Stomach (tissue), 4 donors: ENCODE results near the gene CCDC158.

Experiments
- CTCF ChIP-seq, 7 experiments: fragments of 450-650 bp in 4 of 7; fragments of 200-600 bp in 3 of 7; sonication (generic) in 3 of 7; IDR thresholded peaks; one replicate each; pipeline ENCODE4 v1.5.1; 2016 to 2019; ENCODE audit warnings: antibody characterized with exemption in 7 of 7, control low read depth in 2 of 7, mild to moderate bottlenecking in 1 of 7
- EP300 ChIP-seq: sonication (generic); formaldehyde crosslinking; IDR thresholded peaks from one replicate; pipeline ENCODE4 v1.6.1; 2017; ENCODE audit warnings: antibody characterized with exemption
- POLR2A ChIP-seq, 4 donors: fragments of 450-650 bp; IDR thresholded peaks; one replicate each; pipeline ENCODE4 v1.6.1; 2016; ENCODE audit warnings: antibody characterized with exemption in 4 of 4, control low read depth in 2 of 4, mild to moderate bottlenecking in 1 of 4, moderate library complexity in 1 of 4

- TF ChIP-seq CTCF (IDR thresholded peaks at IDR 0.05): no peak
- no peak for TF ChIP-seq POLR2A (IDR thresholded peaks at IDR 0.05)
- TF ChIP-seq EP300: no peak
Observed at GRCh38 chr4:76272582-76272981, 148.4 kb downstream of the CCDC158 start.
